Measurements from ENCODE around the gene UBE2D2. TPM values are rescaled to one million over a fixed set of nuclear protein-coding genes. Genes with fewer than 3 reads are reported as not detected.
A peak's percentile ranks its signal among the peaks of the same experiment; 100 is the strongest.

The UBE2D2 gene
- total RNA-seq, 6 experiments from 2014 or later: 38.3 to 68.3 (median 53.1) TPM

GRCh38 chr5:139633295-139634027 lies 72.3 kb downstream of the UBE2D2 start:
- no peak overlapping the region for H3K27ac ChIP-seq
- TF ChIP-seq POLR2A (IDR thresholded peaks at IDR 0.05): no peak
- peak; percentile 94 to 98 (median 98) for TF ChIP-seq CTCF (IDR thresholded peaks at IDR 0.05)
- 14% methylated on average over 2 of the region's 6 CpGs for WGBS (ENCODE audit: insufficient coverage, low coverage, low lambda C conversion rate, missing lambda C conversion rate)
- intact Hi-C loops (cut with DNase I): loop anchor here in 1 of 2 donors (5.0 kb wide), 1 partner anchor 129 kb away; no protein-coding TSS in a partner anchor
- ATAC-seq (peak; percentile 46 to 65 (median 52)), DNase-seq (peak; percentile 69 to 72 (median 72))
- peaks cover 0 to 2% (median 0%) of the 10 kb centered on the region in 4 donors for H3K36me3 ChIP-seq
- no peak overlapping the region for H3K4me3 ChIP-seq
- no peaks in the 10 kb centered on the region for H3K9me3 ChIP-seq
- no peaks in the 10 kb centered on the region for H3K27me3 ChIP-seq
- H3K4me1 ChIP-seq: peaks cover 8 to 33% (median 14%) of the 10 kb centered on the region in 4 donors

DNA sequence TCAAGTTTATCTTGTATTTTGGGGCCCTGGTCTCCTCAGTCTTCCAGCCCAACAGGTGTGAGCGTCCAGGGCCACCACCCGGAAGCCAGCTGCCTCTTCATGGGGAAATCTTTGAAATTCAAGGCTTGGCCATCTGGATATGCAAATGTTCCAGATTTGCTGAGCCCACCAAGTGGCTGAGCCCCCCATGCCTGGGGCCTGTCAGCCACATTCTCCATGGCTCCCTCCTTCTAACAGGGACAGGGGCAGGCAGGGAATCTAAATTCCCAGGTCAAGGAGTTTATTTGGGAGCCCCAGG lies 72.8 kb downstream of the UBE2D2 start:
- no peak for TF ChIP-seq CTCF (IDR thresholded peaks at IDR 0.05)
- TF ChIP-seq POLR2A (IDR thresholded peaks at IDR 0.05): no peak
- intact Hi-C loops (cut with DNase I): loop anchor here in 1 of 2 donors (5.0 kb wide), 1 partner anchor 128 kb away; no protein-coding TSS in a partner anchor
- no peak for DNase-seq
- Histone ChIP-seq H3K4me1 (peaks cover 8 to 39% (median 18%) of the 10 kb centered on the region in 4 donors), H3K27ac (no peak overlapping the region), H3K9me3 (no peaks in the 10 kb centered on the region), H3K4me3 (no peak overlapping the region), H3K36me3 (peaks cover 0 to 2% (median 0%) of the 10 kb centered on the region in 4 donors), H3K27me3 (no peaks in the 10 kb centered on the region)
- WGBS (ENCODE audit: insufficient coverage, low coverage, low lambda C conversion rate, missing lambda C conversion rate): 93% methylated on average over 2 of the region's 2 CpGs
- ATAC-seq: no peak

DNA sequence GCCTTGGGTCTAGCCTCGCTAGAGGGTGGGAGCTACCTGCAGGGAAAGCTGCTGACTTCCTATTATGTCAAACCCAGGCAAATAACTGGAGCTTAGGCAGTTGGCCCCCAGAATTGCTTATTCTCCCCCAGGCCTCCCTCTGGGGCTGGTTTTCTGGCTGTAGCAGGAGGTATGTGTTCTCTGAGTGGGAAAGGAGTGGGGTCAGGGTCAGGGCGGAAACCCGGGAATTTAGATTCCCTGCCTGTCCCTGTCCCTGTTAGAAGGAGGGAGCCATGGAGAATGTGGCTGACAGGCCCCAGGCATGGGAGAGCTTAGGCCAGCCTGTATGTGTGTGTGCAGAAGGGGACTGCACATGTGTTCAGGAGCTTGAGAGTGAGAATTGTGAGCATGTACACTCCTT lies 73.4 kb downstream of the UBE2D2 start:
- no CpG with 5 or more reads among the region's 3 CpGs for WGBS (ENCODE audit: insufficient coverage, low coverage, low lambda C conversion rate, missing lambda C conversion rate)
- no peaks in the 10 kb centered on the region for H3K9me3 ChIP-seq
- TF ChIP-seq POLR2A (IDR thresholded peaks at IDR 0.05): no peak
- no peak for TF ChIP-seq CTCF (IDR thresholded peaks at IDR 0.05)
- DNase-seq (no peak), ATAC-seq (no peak)
- peaks cover 8 to 44% (median 23%) of the 10 kb centered on the region in 4 donors for H3K4me1 ChIP-seq
- no peak overlapping the region for H3K27ac ChIP-seq
- no peaks in the 10 kb centered on the region for H3K27me3 ChIP-seq
- intact Hi-C loops (cut with DNase I): loop anchor here in 1 of 2 donors (5.0 kb wide), 1 partner anchor 128 kb away; no protein-coding TSS in a partner anchor
- H3K4me3 ChIP-seq: no peak overlapping the region
- H3K36me3 ChIP-seq: peaks cover 0 to under 1% (median 0%) of the 10 kb centered on the region in 4 donors

DNA sequence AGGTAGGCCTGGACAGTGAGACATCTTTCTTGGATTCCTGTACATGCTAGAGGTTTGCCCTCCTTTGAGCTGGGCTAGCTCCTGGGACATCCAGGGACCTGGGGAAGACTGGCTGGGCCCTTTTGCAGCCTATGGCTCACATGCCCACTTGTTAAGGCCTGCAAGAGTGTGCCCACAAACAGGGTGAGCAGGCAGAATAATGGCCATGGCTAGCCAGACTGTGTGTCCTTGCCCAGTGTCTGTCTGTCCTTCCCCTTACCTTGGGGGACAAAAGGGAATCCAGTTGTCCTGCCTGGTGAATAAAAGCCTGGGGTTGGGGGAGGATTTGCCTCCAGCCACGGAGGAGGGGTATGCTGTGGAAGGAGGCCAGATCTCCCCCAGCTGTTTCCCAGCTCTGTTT lies 74.1 kb downstream of the UBE2D2 start:
- ATAC-seq (no peak), DNase-seq (no peak)
- no peak overlapping the region for H3K4me3 ChIP-seq
- no peaks in the 10 kb centered on the region for H3K9me3 ChIP-seq
- no peaks in the 10 kb centered on the region for H3K27me3 ChIP-seq
- intact Hi-C loops (cut with DNase I): loop anchor here (5.0 kb wide), 2 partner anchors 52 to 132 kb away; no protein-coding TSS in a partner anchor
- no peak overlapping the region for H3K27ac ChIP-seq
- TF ChIP-seq CTCF (IDR thresholded peaks at IDR 0.05): no peak
- no peak for TF ChIP-seq POLR2A (IDR thresholded peaks at IDR 0.05)
- peaks cover 8 to 51% (median 26%) of the 10 kb centered on the region in 4 donors for H3K4me1 ChIP-seq
- no peaks in the 10 kb centered on the region for H3K36me3 ChIP-seq
- 43% methylated on average over 1 of the region's 1 CpG for WGBS (ENCODE audit: insufficient coverage, low coverage, low lambda C conversion rate, missing lambda C conversion rate)
